Activated CD4-positive, alpha-beta T cell treated with anti-CD3 and anti-CD28 coated beads for 24 hours (primary cell): ENCODE data around the gene GH2.

Experiments
- DNase-seq, 2 donors: peaks; one replicate each; pipeline ENCODE4 v3.0.0-alpha.2; 2020; ENCODE audit warnings: low read depth in 2 of 2

Gene GH2

DNA sequence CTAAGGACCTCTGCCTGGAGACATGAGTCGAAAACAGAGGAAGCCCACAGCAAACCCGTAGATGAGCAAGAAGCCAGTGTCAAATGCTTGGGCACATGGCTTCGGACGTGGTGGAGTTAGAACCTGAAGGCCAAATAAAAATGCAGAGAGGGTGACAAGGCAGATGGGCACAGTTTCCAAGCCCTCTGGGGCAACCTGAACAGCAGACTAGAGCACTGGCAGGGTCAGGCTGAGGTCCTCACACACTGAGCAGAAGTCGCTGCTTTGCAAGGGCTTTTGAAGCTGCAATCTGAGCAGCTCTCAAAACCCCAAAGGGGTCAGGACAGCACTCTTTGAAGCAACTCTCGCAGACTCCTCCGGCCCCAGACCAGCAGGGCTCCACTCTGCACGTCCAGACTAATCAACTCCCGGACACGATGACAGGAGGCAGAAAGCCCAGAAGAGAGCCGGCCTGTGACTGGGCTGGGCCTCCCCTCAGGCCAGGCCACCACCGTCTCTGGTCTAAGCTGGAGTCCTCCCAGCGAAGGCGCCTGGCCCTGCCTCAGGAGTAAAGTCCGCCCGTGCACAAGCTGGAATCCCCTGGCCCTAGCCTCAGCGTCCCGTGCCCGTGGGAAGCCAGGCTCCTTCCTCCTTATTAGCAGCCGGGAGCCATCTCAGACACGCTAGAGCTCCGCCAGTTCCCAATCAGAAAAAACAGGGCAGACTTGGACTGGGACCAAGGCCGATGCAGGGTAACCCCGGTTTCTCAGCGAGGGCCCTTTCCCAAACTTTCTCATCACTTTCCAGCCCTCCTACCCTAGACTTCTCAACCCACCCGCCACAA lies 40.2 kb downstream of the GH2 start:
- DNase-seq = no peak

DNA sequence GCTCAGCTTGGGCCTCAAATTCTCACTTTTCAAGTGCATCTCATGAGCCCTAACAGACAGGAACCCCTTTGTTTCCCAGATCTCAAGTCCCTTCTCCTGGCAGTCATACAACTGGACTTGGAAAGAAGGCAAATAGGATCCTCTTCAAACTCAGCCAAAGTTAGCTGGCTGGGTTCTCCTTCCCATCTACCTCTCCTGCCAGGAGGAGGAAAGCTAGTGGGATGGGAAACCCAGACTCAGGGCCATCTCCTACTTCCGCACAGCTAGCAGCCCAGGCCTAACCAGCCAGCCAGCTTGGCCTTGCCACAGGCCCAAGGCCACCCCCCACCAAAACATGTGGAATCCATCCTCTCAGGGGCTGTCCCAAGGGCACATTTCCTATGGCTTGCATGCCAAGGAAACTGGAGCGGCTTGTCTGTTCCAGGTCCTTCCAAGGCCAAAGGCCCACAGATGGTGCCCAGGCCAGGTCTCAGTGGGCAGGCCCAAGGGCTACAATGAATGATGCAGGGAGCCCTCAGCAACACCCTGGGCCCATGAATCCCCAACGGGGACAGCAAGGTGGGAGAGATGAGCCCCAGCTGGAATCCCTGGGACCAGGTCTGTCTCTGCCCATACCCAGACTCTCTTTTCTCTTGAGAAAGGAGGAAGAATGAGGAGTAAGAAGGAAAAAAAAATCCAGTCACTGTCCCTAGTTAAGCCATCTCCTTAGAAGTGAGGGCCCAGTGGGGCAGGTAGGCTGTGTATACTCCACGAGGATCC lies 41.0 kb downstream of the GH2 start:
- no peak for DNase-seq

DNA sequence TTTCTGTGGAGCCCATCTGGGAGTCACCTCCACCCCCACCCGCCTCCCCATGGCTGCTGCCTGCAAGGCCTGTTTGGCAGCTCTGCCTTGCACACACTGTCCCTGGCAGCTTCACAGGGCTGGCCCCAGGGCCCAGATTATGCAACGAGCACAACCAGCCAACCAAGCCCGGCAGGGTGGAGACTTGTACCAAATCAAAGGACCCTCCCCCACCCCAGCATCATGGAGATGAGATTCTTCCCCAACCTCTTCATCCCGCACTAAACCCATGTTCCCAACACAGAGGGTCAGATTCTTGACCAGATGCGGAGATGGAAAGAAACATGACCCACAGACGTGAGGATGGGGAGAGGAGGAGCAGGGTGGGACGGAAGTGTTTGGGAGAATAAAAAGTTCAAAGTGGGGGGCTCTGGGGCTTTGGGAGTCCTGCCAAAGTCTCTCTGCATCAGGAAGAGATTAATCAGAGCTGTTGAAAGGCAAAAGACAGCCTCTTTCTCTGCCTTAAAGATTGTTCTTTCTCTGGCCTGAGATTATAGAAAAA lies 43.0 kb downstream of the GH2 start:
- DNase-seq = no peak

DNA sequence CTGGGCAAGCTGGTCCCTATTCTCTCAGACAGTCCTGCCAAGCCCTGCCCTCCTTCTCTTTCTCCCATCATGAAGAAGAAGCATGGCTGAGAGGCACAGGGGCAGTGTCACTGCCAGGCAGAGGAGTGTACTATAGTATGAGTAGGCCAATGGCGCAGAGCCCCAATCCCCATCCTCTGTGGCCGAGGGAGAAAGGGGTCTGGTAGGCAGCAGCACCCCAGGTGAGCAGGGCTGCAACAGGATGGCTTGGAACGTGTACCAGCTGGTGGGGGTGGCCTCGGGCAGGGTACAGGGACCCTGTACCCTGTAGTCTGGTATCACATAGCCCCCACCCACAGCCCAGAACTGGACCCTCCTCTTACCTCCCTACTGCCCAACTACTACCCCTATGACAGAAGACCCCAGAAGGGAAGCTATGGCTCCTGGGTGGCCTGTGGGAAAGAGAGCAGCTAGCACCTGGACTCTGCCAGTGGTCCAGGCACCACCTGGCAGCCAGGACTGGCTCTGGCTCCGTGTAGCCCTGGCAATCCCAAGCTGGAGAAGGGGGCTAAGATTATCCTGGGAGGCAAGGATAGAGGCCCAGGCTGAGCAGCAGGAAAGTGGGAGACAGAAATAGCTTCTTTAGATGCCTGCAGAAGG lies 43.7 kb downstream of the GH2 start:
- DNase-seq = no peak

DNA sequence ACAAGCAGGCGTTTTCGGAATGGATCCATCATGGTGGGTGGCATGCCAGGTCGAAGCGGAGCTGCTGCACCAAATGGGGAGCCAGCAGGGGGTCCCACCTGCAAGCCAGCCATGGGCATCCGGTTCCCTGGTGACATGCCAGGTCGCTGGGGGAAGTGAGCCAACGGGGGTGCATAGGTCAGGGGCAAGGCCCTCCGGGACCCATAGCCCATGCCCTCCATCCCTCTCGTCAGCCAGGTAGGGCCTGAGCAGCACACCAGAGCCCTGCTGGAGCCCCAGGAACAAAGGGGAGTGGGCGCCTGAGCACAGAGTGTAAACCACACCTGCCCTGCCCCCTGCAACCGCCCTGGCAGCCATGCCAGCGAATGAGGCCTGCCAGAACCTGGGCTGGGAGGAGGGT lies 44.3 kb downstream of the GH2 start:
- no peak for DNase-seq

DNA sequence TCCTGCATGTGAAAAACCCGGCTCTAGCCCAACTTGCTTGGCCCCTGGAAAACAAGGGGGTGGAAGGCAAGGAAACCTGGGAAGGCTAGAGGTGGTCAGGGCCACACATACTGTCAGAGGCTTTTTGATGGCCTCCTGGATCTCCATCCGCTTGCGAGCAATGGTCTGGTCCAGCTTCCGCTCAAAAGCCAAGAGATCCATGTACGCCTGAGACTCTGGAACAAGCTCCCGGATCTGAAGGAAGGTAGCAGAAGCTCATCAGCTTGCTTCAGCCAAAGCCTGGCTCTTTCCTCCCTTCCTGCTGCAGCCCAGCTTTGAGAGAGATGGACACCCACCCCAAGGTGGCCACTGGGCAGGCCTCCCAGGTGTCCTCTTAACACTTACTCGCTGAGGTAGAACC lies 44.9 kb downstream of the GH2 start:
- DNase-seq = no peak

DNA sequence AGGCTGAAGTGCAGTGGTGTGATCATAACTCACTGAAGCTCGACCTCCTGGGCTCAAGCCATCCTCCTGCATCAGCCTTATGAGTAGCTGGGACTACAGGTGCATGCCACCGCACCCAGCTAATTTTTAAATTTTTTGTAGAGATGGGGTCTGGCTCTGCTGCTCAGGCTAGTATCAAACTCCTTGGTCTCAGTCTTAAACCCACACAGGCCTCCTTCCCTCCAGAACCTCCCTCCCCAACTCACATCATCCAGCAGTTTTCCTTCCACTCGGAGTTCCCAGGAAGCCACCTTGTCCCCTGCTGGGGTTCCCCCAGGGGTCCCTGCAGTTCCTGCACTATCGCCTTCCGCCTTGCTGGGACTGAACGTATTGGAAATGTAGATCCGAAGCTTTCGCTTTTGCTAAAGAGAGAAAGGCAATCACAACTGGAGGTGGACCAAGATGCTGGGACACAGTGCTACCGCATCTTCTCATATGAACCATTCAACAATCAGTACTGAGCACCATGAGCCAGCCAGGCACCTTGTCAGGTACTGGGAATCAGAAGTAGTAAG lies 46.5 kb downstream of the GH2 start:
- no peak for DNase-seq

DNA sequence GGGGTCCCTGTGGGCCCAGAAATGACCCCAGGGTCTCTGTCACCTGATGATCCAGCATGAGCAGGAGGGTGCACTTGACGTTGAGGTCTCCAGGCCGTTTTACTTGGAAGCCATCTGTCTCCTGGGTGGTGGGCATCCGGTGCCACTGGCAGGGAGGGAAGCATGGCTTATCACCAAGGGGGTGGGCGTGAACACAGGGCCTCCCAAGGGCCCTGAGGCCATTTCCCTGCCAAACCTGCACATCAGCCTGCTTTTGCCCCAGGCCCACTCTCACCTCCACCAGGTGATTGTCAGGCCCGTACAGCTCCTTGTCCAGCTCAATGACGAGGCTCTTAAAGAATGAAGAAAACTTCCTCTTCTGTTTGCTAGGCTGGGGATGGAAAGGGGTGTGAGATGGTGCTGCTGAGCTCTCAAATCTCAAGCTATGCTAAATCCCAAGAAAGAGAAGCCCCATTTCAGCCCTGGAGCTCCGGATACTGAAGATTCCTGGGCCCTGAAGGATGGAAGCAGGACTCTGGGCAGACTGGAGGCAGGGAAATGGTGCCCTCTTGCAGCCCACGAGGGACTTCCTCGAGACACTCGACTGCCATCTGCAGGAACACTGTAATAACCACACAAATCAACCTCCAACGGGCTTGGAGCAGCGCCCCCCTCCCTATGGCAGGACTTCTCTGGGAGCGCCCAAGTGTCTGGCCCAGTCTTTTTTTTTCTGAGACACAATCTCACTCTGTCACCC lies 47.1 kb downstream of the GH2 start:
- DNase-seq = peak in 1 of 2 donors; percentile 52

DNA sequence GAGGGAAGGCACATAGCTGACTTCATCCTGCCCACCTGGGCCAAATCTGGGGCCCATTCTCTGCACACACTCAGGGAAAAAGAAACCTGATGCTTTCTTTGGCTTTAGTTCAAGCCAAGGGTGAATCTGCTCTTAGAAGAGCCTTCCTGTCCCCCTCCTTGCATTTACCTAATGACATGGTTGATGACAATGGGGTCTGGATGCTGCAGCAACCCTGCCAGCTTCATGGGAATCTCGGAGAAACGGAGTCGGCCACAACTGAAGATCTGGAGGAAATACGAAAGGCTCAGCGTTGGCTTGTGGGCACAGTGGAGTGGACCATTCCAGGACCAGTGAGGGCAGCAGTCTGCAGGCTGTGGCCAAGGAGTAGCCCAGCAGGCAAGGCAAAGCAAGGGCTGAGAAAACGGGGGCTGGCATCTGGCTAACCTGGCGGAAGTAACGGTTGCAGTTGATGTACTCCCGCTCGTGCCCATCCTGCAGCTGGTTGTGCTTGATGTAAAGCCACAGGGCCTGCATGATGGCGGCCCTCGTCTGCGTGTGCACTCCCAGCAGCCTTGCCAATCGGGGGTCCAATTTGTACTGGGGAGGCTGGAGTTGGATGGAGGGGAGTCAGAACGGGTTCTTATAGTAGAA lies 47.9 kb downstream of the GH2 start:
- no peak for DNase-seq

DNA sequence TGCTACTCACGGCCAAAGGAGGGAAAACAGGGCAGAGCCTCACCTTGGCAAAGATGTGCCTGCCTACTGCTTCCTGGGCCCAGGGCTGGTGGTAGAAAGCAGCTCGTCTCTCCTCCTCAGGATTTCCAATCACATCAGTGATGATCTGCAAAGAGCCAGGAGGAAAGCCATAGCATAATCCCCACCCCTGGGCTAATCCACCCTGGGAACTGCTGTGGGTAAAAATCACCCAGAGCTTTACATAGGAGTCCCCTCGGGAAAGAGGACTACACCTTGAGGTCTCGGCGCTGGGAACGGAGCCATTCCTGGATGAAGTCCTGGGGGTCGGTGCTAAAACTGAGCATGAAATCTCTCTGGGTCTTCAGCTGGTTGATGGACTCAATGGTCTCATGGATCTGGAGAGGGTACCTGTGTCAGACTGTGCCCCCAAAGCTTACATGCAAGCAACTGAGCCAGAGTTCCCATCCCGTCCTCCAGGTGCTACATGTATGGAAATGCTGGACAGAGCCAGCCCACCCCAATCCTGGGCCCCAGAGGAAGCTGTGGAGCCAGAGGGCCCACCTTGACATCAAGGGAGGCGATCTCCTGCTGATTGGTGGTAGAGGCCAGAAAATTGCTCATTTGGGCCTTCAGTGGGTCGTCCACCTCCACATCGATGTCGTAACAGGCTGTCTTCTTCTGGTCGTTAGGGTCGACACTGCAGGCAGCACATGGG lies 48.6 kb downstream of the GH2 start:
- no peak for DNase-seq

DNA sequence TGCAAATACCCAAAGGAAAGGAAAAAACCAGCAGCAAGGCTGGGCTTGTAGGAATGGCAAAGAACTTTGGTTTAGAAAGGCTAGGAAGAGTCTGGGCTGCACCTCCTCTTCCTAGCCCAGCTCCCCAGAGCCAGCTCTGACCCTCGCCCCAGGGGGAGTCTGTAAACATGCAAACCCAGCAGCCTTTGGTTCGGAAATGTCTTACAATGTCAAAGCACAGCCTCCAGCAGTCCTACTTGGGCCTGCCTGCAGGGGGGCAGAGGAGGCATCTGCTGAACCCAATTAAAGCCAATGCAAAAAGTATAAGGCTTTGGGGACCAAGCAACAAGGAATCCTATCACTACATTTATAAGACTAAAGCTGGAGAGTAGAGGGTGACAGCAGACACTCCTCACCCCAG lies 49.3 kb downstream of the GH2 start:
- no peak for DNase-seq

DNA sequence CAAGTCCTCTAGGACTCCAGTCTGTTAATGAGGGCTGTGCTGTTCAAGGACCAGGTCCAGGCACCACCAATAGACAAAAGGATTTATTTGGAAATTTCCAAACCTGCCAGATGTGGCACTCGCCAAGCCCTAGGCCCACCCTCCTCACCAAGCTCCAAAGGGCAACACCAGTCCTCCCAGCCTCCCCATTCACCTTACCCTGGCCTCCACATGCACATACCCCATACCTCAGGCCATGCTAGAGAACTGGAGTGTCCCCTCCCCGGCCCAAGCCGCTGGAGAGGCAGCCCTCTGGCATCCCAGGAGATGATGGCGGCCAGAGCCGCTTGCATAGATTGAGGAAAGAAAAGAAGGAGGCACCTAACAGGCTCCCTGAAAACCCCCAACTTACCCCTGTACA lies 49.7 kb downstream of the GH2 start:
- no peak for DNase-seq

DNA sequence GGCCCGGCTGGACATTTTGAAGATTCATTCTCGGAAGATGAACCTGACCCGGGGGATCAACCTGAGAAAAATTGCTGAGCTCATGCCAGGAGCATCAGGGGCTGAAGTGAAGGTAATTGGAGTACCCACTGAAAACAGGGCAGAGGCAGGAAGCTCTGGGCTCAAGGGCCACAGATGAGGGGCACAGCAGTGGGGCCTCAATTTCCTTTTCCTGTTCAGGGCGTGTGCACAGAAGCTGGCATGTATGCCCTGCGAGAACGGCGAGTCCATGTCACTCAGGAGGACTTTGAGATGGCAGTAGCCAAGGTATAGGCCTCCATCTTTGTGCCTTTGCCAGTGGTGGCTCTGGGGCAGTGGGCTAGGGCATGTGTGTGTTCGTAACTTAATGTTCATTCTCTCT lies 50.2 kb downstream of the GH2 start:
- no peak for DNase-seq

DNA sequence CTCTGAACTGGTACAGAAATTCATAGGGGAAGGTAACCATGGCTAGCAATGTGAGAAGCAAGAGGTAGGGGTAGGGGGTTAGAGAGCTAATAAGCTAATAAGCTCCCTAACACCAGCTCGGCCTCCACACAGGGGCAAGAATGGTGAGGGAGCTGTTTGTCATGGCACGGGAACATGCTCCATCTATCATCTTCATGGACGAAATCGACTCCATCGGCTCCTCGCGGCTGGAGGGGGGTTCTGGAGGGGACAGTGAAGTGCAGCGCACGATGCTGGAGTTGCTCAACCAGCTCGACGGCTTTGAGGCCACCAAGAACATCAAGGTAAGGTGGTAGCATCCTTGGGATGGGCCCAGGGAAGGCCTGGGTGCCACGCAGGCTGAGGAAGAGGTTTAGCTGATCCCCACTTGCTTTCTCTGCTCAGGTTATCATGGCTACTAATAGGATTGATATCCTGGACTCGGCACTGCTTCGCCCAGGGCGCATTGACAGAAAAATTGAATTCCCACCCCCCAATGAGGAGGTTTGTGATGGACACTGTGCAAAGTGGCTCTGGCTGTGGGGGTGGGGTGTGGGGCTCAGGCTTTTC lies 50.7 kb downstream of the GH2 start:
- no peak for DNase-seq

DNA sequence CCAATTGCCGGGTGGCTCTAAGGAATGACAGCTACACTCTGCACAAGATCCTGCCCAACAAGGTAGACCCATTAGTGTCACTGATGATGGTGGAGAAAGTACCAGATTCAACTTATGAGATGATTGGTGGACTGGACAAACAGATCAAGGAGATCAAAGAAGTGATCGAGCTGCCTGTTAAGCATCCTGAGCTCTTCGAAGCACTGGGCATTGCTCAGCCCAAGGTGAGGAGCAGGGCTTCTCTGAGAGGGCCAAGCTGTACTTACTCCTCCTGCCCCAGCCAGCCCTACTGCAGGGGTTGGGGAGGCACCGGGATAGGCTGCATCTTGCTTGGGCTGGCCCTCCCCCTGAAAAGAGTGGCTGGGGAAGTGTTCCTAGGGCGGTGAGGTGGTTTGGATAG lies 51.5 kb downstream of the GH2 start:
- DNase-seq = no peak
